ENCODE results near the gene AGER.
A peak's percentile ranks its signal among the peaks of the same experiment; 100 is the strongest.

The AGER gene

GRCh38 chr6:32192608-32193039 is 8.6 kb upstream of the AGER start, which contains the start of gene GPSM3:
TSS of gene GPSM3 (minus strand) at chr6:32192643. CDS start at chr6:32192513, 130 bp downstream.
- H3K27ac ChIP-seq: peak within 1 kb of the TSS; percentile 34
- peak; percentile 16 for DNase-seq
- peaks cover 3% of the 10 kb centered on the region for H3K36me3 ChIP-seq (replicated peaks)
- no peak for TF ChIP-seq CTCF (IDR thresholded peaks at IDR 0.05; ENCODE audit: low read depth, low read length, missing control alignments)
- H3K4me3 ChIP-seq (ENCODE audit: low read depth, low read length): peak within 1 kb of the TSS; percentile 6
- H3K27me3 ChIP-seq (replicated peaks): no peaks in the 10 kb centered on the region
- in situ Hi-C loops (cut with HindIII; ENCODE audit: low pct_ligation_motif_present, low sequenced_read_pairs): no loop called here

GRCh38 chr6:32191696-32192607 is 7.9 kb upstream of the AGER start:
- DNase-seq: no peak
- in situ Hi-C loops (cut with HindIII; ENCODE audit: low pct_ligation_motif_present, low sequenced_read_pairs): no loop called here
- H3K4me3 ChIP-seq (ENCODE audit: low read depth, low read length): no peak overlapping the region
- TF ChIP-seq CTCF (IDR thresholded peaks at IDR 0.05; ENCODE audit: low read depth, low read length, missing control alignments): no peak
- no peak overlapping the region for H3K27ac ChIP-seq
- H3K27me3 ChIP-seq (replicated peaks): no peaks in the 10 kb centered on the region
- peaks cover 9% of the 10 kb centered on the region for H3K36me3 ChIP-seq (replicated peaks)

GRCh38 chr6:32190911-32191677 is 7.0 kb upstream of the AGER start:
- Histone ChIP-seq H3K4me3 (ENCODE audit: low read depth, low read length) (no peak overlapping the region), H3K27me3 (replicated peaks) (no peaks in the 10 kb centered on the region), H3K36me3 (replicated peaks) (peaks cover 18% of the 10 kb centered on the region), H3K27ac (no peak overlapping the region)
- no peak for TF ChIP-seq CTCF (IDR thresholded peaks at IDR 0.05; ENCODE audit: low read depth, low read length, missing control alignments)
- in situ Hi-C loops (cut with HindIII; ENCODE audit: low pct_ligation_motif_present, low sequenced_read_pairs): no loop called here
- no peak for DNase-seq

- in situ Hi-C loops (cut with HindIII; ENCODE audit: low pct_ligation_motif_present, low sequenced_read_pairs): no loop called here
- Histone ChIP-seq H3K36me3 (replicated peaks) (peaks cover 21% of the 10 kb centered on the region), H3K27ac (peak within 1 kb of the TSS; percentile 65), H3K27me3 (replicated peaks) (no peaks in the 10 kb centered on the region), H3K4me3 (ENCODE audit: low read depth, low read length) (peak within 1 kb of the TSS; percentile 67)
- no peak for TF ChIP-seq CTCF (IDR thresholded peaks at IDR 0.05; ENCODE audit: low read depth, low read length, missing control alignments)
- peak; percentile 86 for DNase-seq
Measured at GRCh38 chr6:32190054-32190851, 6.2 kb upstream of the AGER start, which contains the start of gene PBX2. TSS of gene PBX2 (minus strand) at chr6:32190202. CDS start at chr6:32189915, 287 bp downstream.

- in situ Hi-C loops (cut with HindIII; ENCODE audit: low pct_ligation_motif_present, low sequenced_read_pairs): loop anchor here (10.0 kb wide), 1 partner anchor 65 kb away; the partner anchor contains the start of gene ATF6B
- no peaks in the 10 kb centered on the region for H3K27me3 ChIP-seq (replicated peaks)
- DNase-seq: no peak
- no peak for TF ChIP-seq CTCF (IDR thresholded peaks at IDR 0.05; ENCODE audit: low read depth, low read length, missing control alignments)
- peaks cover 21% of the 10 kb centered on the region for H3K36me3 ChIP-seq (replicated peaks)
- peak overlapping the region; percentile 67 for H3K4me3 ChIP-seq (ENCODE audit: low read depth, low read length)
- peak overlapping the region; percentile 65 for H3K27ac ChIP-seq
Measured at GRCh38 chr6:32189742-32190053, 5.6 kb upstream of the AGER start.

All from brain microvascular endothelial cell (primary cell).